ENCODE measurements around the gene OBP2B.
"Not testable (repeated sequence)": the region's sequence is repeated elsewhere in the genome, so short reads cannot be mapped to it uniquely, and the experiment has no call there.

The OBP2B gene, protein sequence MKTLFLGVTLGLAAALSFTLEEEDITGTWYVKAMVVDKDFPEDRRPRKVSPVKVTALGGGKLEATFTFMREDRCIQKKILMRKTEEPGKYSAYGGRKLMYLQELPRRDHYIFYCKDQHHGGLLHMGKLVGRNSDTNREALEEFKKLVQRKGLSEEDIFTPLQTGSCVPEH

GRCh38 chr9:133208880-133209300 lies at the start of gene OBP2B:
Gene OBP2B (minus strand): TSS chr9:133209250. CDS start chr9:133209199, 51 bp downstream.
- CTCF ChIA-PET, H3K4me1 Mint-ChIP-seq, H3K27ac Mint-ChIP-seq, H3K9me3 Mint-ChIP-seq, DNase-seq, H3K4me3 Mint-ChIP-seq, H3K36me3 Mint-ChIP-seq: not testable (repeated sequence)
- H3K27me3 Mint-ChIP-seq, result peaks cover 27% of the 10 kb centered on the region

DNA sequence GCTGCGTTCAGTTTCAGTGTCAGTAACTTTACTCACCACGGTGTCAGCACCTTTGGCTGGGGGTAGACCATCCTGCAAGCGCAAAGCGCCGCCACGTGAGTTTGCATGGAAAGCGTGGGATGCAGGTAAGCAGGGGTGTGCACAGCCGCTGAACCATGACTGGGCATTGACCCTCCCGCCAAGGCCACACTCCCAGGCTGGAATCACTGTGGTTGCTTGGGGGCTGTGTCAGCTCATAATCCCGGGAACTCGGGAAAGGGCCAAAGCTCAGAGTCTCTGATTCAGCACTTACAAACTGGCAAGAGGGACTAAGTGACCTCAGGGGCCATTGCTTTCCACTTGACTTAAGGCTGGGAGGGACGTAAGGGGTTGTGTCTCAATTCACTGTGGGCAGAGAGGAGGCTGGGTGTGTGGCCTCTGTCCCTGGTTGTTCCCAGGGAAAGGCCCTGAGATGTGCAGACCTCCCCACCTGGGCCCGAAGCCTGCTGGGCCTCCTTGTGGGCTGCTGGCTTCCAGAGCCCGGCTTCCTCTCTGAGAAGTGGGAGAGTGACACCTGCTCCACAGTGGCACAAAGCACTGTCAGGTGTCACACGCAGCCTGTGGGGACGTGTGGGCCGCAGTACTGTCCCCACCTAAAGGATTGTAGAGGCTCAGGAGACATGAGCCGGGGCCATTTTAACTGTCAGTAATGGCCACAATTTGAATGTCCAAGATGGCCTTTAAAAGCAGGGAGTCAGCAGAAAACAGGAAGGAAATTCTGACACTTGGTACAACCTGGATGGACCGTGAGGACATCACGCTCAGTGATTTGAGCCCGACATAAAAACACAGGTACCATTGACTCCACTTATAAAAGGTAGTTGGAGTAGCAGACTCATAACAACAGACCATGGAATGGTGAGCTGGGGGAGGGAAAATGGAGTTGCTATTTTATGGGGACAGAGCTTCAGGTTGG lies 49.3 kb upstream of the OBP2B start:
- Mint-ChIP-seq H3K27me3 (peaks cover 23% of the 10 kb centered on the region), H3K4me1 (no peaks in the 10 kb centered on the region), H3K9me3 (no peaks in the 10 kb centered on the region), H3K36me3 (no peaks in the 10 kb centered on the region), H3K4me3 (no peak overlapping the region), H3K27ac (no peak overlapping the region)
- CTCF ChIA-PET, result no interaction called here
- DNase-seq, result no peak

DNA sequence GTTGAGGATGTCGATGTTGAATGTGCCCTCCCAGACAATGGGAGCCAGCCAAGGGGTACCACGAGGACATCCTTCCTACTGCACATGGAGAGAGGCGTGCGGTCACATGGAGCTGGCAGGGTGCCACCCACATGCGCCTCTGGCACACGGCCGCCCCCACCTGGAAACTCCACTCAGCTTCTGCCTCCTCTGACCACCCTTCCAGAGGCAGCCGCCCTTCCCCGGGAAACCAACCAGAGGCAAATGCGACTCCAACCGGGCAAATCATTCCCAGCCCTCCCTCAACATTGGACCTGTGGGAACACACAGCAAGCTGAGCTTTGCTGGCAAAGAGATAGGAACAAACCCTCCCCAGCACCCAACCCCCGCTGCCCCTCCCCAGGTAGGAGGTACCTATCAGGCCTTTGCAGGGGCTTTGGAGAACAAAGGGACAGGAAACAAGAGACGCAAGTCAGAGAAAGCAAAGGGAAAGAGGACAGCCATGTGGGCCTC lies 48.5 kb upstream of the OBP2B start:
- Mint-ChIP-seq H3K4me3 (no peak overlapping the region), H3K36me3 (no peaks in the 10 kb centered on the region), H3K27ac (no peak overlapping the region), H3K4me1 (peaks cover 7% of the 10 kb centered on the region), H3K9me3 (no peaks in the 10 kb centered on the region), H3K27me3 (peaks cover 23% of the 10 kb centered on the region)
- DNase-seq, result no peak
- CTCF ChIA-PET, result no interaction called here

DNA sequence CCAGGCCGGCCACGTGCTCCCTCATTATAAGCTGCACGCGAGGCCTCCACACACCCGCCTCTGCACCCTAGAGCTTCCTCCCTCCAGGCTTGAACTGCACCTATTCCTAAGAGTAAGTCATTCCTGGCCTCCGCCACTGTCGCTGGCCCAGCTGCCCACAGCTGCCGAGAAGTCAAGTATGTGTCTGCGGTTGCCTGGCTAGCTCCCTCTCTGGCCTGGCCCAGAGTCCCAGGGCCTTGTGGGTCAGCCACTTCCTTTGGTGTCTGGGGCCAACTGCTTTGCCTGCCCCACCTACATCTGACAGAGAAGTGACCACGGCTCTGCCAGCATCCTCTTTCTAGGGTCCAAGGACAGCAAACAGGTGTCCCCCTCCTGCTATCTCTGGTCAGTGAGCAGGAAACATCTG lies 47.6 kb upstream of the OBP2B start:
- no peak for DNase-seq
- peaks cover 23% of the 10 kb centered on the region for H3K27me3 Mint-ChIP-seq
- no peak overlapping the region for H3K27ac Mint-ChIP-seq
- CTCF ChIA-PET, result no interaction called here
- no peaks in the 10 kb centered on the region for H3K36me3 Mint-ChIP-seq
- no peaks in the 10 kb centered on the region for H3K9me3 Mint-ChIP-seq
- peaks cover 9% of the 10 kb centered on the region for H3K4me1 Mint-ChIP-seq
- H3K4me3 Mint-ChIP-seq, result no peak overlapping the region

DNA sequence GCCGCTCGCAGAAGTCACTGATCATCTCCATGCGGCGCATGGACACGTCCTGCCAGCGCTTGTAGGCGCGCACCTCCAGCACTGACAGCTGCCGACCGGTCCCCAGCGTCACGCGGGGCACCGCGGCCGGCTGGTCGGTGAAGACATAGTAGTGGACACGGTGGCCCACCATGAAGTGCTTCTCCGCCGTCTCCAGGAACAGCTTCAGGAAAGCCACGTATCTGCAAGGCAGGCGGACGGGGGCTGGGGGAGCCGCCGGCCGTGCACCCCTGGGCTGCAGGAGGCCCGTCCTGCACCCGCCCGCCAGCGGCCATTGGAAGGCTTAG lies 47.0 kb upstream of the OBP2B start:
- Mint-ChIP-seq H3K9me3 (no peaks in the 10 kb centered on the region), H3K4me3 (no peak overlapping the region), H3K27ac (no peak overlapping the region), H3K4me1 (peaks cover 11% of the 10 kb centered on the region), H3K36me3 (no peaks in the 10 kb centered on the region), H3K27me3 (peaks cover 24% of the 10 kb centered on the region)
- CTCF ChIA-PET, result no interaction called here
- no peak for DNase-seq

DNA sequence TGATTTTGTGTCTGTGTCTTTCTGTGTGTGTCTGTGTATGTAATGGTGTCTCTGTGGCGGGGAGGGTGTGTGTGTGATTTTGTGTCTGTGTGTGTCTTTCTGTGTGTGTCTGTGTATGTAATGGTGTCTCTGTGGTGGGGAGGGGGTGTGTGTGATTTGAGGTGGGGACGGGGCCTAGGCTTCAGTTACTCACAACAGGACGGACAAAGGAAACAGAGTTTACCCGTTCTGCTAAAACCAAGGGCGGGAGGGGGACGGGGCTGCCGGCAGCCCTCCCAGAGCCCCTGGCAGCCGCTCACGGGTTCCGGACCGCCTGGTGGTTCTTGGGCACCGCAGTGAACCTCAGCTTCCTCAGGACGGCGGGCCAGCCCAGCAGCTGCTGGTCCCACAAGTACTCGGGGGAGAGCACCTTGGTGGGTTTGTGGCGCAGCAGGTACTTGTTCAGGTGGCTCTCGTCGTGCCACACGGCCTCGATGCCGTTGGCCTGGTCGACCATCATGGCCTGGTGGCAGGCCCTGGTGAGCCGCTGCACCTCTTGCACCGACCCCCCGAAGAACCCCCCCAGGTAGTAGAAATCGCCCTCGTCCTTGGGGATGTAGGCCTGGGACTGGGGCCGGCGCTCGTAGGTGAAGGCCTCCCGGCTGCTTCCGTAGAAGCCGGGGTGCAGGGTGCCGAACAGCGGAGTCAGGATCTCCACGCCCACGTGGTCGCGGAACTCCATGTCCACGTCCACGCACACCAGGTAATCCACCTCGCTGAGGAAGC lies 46.5 kb upstream of the OBP2B start:
- no peak for DNase-seq
- Mint-ChIP-seq H3K4me3 (no peak overlapping the region), H3K36me3 (no peaks in the 10 kb centered on the region), H3K27me3 (peaks cover 23% of the 10 kb centered on the region), H3K27ac (no peak overlapping the region), H3K9me3 (no peaks in the 10 kb centered on the region), H3K4me1 (peaks cover 12% of the 10 kb centered on the region)
- CTCF ChIA-PET, result no interaction called here

DNA sequence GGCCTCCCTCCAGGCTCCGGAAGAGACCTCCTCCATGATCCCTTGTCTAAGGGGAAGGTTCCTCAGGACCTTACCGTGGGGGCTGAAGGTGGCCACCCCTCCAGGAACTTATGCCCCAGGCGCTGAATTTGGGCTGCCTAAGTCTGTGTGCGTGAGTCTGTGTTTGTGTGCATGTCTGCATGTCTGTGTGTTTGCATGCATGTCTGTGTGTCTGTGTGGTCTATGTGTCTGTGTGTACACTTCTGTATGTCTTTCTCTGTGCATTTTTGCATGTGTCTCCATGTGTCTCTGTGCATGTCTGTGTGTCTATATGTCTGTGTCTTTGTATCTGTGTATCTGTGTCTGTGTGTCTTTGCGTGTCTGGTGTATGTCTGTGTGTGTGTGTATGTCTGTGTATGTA lies 45.4 kb upstream of the OBP2B start:
- Mint-ChIP-seq H3K9me3 (no peaks in the 10 kb centered on the region), H3K27me3 (peaks cover 22% of the 10 kb centered on the region), H3K36me3 (no peaks in the 10 kb centered on the region), H3K4me1 (peaks cover 13% of the 10 kb centered on the region), H3K27ac (no peak overlapping the region), H3K4me3 (no peak overlapping the region)
- no peak for DNase-seq
- CTCF ChIA-PET, result no interaction called here

DNA sequence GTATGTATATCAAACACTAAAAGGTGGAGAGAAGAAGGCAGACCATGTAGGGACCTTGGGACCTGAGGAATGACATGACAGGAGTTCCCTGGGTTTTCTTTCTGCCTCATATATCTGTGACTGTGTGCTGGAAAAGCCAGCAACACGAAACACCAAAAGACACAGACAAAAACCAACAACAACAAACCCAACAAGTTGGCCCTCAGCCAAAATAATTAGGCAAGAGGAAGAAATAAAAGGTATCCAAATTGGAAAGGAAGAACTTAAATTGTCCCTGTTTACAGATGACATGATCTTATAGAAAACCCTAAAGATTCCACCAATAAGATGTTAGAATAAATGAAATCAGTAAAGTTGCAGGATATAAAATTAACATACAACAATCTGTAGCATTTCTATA lies 44.2 kb upstream of the OBP2B start:
- H3K4me1 Mint-ChIP-seq, result peaks cover 23% of the 10 kb centered on the region
- no peaks in the 10 kb centered on the region for H3K36me3 Mint-ChIP-seq
- no peaks in the 10 kb centered on the region for H3K9me3 Mint-ChIP-seq
- H3K27ac Mint-ChIP-seq, result no peak overlapping the region
- CTCF ChIA-PET, result no interaction called here
- H3K27me3 Mint-ChIP-seq, result peaks cover 31% of the 10 kb centered on the region
- no peak for DNase-seq
- no peak overlapping the region for H3K4me3 Mint-ChIP-seq

DNA sequence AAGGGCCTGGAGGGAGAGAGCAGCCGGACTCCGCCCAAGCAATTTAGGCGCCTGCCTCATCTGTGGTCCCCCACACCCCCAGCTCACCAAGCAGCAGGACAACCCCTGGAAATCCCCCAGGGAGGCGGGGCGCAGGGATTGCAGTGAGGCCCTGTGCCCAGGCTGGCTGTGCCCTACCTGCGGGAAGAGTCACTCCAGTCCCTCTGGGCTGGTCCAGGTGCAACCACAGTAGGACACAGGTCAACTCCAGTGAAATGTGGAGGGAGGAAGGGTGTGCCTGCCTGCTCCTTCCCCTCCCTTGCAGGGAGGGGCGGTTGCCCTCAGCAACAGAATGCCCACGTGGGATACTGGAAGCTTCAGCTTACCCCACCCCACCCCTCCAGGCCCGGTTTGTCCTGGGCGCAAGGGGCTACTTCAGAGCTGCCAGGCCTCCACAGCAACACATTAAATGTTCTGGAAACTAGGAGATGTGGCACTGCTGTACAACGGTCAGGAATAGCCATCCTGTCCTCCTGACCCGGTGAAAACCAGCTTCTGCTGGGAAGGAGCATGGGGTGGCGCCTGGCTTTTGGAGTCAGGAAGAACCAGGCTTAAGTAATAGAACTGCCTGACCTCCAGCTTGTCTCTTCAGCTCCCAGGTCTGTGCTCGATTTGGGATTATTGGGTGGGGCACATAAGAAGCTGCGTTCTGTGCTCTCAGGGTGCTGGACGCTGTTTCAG lies 43.4 kb upstream of the OBP2B start:
- Mint-ChIP-seq H3K27ac (no peak overlapping the region), H3K4me3 (no peak overlapping the region), H3K4me1 (peaks cover 23% of the 10 kb centered on the region), H3K36me3 (no peaks in the 10 kb centered on the region), H3K9me3 (no peaks in the 10 kb centered on the region), H3K27me3 (peaks cover 29% of the 10 kb centered on the region)
- CTCF ChIA-PET, result interaction anchor here (1.0 kb wide), 1 partner anchor 14 kb away, joined by 3 read pairs; no protein-coding TSS in a partner anchor
- no peak for DNase-seq

DNA sequence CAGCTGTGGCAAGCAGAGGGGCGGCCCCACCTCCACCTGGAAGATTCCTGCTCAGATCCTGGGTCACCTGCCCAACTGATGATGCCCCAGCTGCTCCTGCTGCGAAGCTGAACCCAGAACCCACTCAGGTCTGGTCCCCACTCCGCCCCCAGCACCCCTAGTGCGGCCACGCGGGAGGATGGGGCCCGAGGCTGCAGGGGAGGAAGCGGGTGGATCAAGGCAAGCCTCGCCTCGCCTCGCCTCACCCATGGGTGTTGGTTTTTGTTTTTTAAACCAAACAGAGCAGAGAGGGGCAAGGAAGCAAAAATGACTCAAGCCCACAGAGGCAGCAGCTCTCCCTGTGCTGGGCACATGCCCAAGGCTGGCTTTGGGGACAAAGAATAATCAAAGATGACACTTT lies 42.7 kb upstream of the OBP2B start:
- DNase-seq, result no peak
- Mint-ChIP-seq H3K9me3 (no peaks in the 10 kb centered on the region), H3K27ac (no peak overlapping the region), H3K4me3 (no peak overlapping the region), H3K4me1 (peaks cover 23% of the 10 kb centered on the region), H3K27me3 (peaks cover 32% of the 10 kb centered on the region), H3K36me3 (no peaks in the 10 kb centered on the region)
- CTCF ChIA-PET, result no interaction called here

DNA sequence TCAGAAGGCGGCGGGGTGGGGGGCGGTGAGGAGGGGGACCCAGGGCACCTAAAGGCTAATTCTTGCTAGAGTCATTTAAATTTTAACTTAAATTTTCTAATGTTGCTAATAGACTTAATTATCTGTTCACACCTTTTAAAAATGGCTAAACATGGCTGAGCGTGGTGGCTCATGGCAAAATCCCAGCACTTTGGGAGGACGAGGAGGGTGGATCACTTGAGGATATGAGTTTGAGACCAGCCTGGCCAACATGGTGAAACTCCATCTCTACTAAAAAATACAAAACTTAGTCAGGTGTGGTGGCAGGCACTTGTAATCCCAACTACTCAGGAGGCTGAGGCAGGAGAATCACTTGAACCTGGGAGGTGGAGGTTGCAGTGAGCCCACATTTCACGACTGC lies 42.2 kb upstream of the OBP2B start:
- H3K36me3 Mint-ChIP-seq, H3K27ac Mint-ChIP-seq, H3K4me3 Mint-ChIP-seq, CTCF ChIA-PET, H3K9me3 Mint-ChIP-seq, DNase-seq: not testable (repeated sequence)
- Mint-ChIP-seq H3K27me3 (peaks cover 37% of the 10 kb centered on the region), H3K4me1 (peaks cover 23% of the 10 kb centered on the region)

DNA sequence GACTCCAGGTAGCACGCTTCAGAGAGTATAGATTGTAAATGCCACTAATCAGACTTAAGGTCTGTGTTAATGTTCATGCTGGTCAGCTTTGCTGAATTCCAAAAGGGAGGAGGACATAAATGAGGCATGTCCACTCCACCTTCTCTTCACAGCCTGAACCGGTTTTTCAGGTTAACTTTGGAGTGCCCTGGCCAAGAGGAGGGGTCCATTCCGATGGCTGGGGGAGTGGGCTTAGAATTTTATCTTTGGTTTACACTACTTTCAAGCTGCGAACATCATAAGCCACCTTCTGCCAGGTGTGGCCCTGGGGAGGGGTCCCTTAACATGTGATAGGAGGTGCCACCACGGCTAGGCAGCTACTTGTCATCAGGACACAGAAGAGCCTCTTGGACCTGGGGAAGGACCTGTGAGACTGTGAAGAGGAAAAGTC lies 41.7 kb upstream of the OBP2B start:
- Mint-ChIP-seq H3K27me3 (peaks cover 40% of the 10 kb centered on the region), H3K4me3 (no peak overlapping the region), H3K36me3 (no peaks in the 10 kb centered on the region), H3K9me3 (no peaks in the 10 kb centered on the region), H3K4me1 (peaks cover 23% of the 10 kb centered on the region), H3K27ac (no peak overlapping the region)
- no peak for DNase-seq
- CTCF ChIA-PET, result no interaction called here

GRCh38 chr9:133249337-133249736 lies 40.3 kb upstream of the OBP2B start:
- no peaks in the 10 kb centered on the region for H3K9me3 Mint-ChIP-seq
- no peak overlapping the region for H3K4me3 Mint-ChIP-seq
- CTCF ChIA-PET, result no interaction called here

GRCh38 chr9:133248726-133249295 lies 39.8 kb upstream of the OBP2B start:
- peak overlapping the region; percentile 33 for H3K27ac Mint-ChIP-seq
- CTCF ChIA-PET, result no interaction called here
- H3K4me3 Mint-ChIP-seq, result no peak overlapping the region
- no peak for DNase-seq
- H3K4me1 Mint-ChIP-seq, result peaks cover 23% of the 10 kb centered on the region
- H3K27me3 Mint-ChIP-seq, result peaks cover 40% of the 10 kb centered on the region
- H3K36me3 Mint-ChIP-seq, result no peaks in the 10 kb centered on the region
- H3K9me3 Mint-ChIP-seq, result no peaks in the 10 kb centered on the region

More at GRCh38 chr9:133249337-133249736, 40.3 kb upstream of the OBP2B start:
- H3K36me3 Mint-ChIP-seq, result no peaks in the 10 kb centered on the region
- H3K4me1 Mint-ChIP-seq, result peaks cover 23% of the 10 kb centered on the region
- no peak for DNase-seq
- no peak overlapping the region for H3K27ac Mint-ChIP-seq
- peaks cover 40% of the 10 kb centered on the region for H3K27me3 Mint-ChIP-seq
